ENCODE results near the gene ROBO3.

GRCh38 chr11:124890151-124890550, 24.9 kb downstream of the ROBO3 start:
- TF ChIP-seq CTCF (IDR thresholded peaks at IDR 0.05; ENCODE audit: insufficient read depth, low read length) (no peak), REST (IDR thresholded peaks at IDR 0.05; ENCODE audit: insufficient replicate concordance, low read depth) (no peak), POLR2AphosphoS5 (IDR thresholded peaks at IDR 0.05; ENCODE audit: low read depth) (no peak), SPI1 (IDR thresholded peaks at IDR 0.05; ENCODE audit: borderline replicate concordance, low read depth) (no peak), GABPA (IDR thresholded peaks at IDR 0.05; ENCODE audit: low read depth) (no peak)
